Mesendoderm (in vitro differentiated cells): Measurements from ENCODE around the gene PABPC1L.

Experiments used
- DNase-seq: peaks from one replicate; pipeline ENCODE4 v3.0.0; 2013
- H2AK5ac ChIP-seq: 2 replicates; pipeline ENCODE4 v1.6.1; 2013; ENCODE audit warnings: low read length, inconsistent platforms
- H2BK120ac ChIP-seq: 2 replicates; pipeline ENCODE4 v1.6.1; 2013; ENCODE audit warnings: low read depth, mild to moderate bottlenecking, low read length, moderate library complexity, mixed read lengths
- H2BK15ac ChIP-seq: replicated peaks from 2 replicates; pipeline ENCODE4 v1.6.1; 2013; ENCODE audit warnings: low read depth, mild to moderate bottlenecking, moderate library complexity
- H2BK5ac ChIP-seq: 2 replicates; pipeline ENCODE4 v1.6.1; 2013; ENCODE audit warnings: low read length, inconsistent platforms
- H3K18ac ChIP-seq: 2 replicates; pipeline ENCODE4 v1.6.1; 2013; ENCODE audit warnings: mild to moderate bottlenecking, low read length, mixed read lengths
- H3K23ac ChIP-seq: one replicate; pipeline ENCODE4 v1.6.1; 2013; ENCODE audit warnings: low read length
- H3K27ac ChIP-seq: 2 replicates; pipeline ENCODE4 v1.5.1; 2013; ENCODE audit warnings: low read depth, mild to moderate bottlenecking, inconsistent platforms, low read length, moderate library complexity
- H3K27me3 ChIP-seq: 2 replicates; pipeline ENCODE4 v1.6.1; 2013; ENCODE audit warnings: low read length, control low read depth, mild to moderate bottlenecking, inconsistent platforms; ENCODE audit not compliant: insufficient read depth, poor library complexity
- H3K36me3 ChIP-seq: 2 replicates; pipeline ENCODE4 v1.6.1; 2013; ENCODE audit warnings: low read length, inconsistent platforms; ENCODE audit not compliant: control insufficient read depth, insufficient read depth
- H3K4ac ChIP-seq: one replicate; pipeline ENCODE4 v1.6.1; 2013; ENCODE audit warnings: low read depth, mild to moderate bottlenecking, low read length, moderate library complexity
- H3K4me1 ChIP-seq: 2 replicates; pipeline ENCODE4 v1.6.1; 2013; ENCODE audit warnings: low read depth, low read length, inconsistent platforms; ENCODE audit not compliant: control insufficient read depth
- H3K4me2 ChIP-seq: 2 replicates; pipeline ENCODE4 v1.6.1; 2013; ENCODE audit warnings: low read length
- H3K4me3 ChIP-seq: 2 replicates; pipeline ENCODE4 v1.5.1; 2013; ENCODE audit warnings: mild to moderate bottlenecking, low read length
- H3K56ac ChIP-seq: one replicate; pipeline ENCODE4 v1.6.1; 2013; ENCODE audit warnings: low read length
- H3K79me1 ChIP-seq: 2 replicates; pipeline ENCODE4 v1.6.1; 2013; ENCODE audit warnings: low read length, inconsistent platforms
- H3K79me2 ChIP-seq: 2 replicates; pipeline ENCODE4 v1.6.1; 2013; ENCODE audit warnings: mild to moderate bottlenecking, low read length; ENCODE audit not compliant: control insufficient read depth, insufficient read depth
- H3K9ac ChIP-seq: 2 replicates; pipeline ENCODE4 v1.6.1; 2013; ENCODE audit warnings: low read length, inconsistent platforms
- H4K5ac ChIP-seq: one replicate; pipeline ENCODE4 v1.6.1; 2013; ENCODE audit warnings: low read length
- H4K8ac ChIP-seq: one replicate; pipeline ENCODE4 v1.6.1; 2013; ENCODE audit warnings: low read depth, mild to moderate bottlenecking, control low read depth, low read length, moderate library complexity
- WGBS: extraction: QIAGEN DNeasy Blood & Tissue Kit; methylation state at CpG from one replicate; pipeline ENCODE4 v1.1.7; 2013; ENCODE audit warnings: low lambda C conversion rate, missing lambda C conversion rate; ENCODE audit not compliant: insufficient coverage; ENCODE audit errors: extremely low coverage; 5-methylcytosine and 5-hydroxymethylcytosine counted together

PABPC1L gene

GRCh38 chr20:44904377-44904776, 5.5 kb upstream of the PABPC1L start:
- H3K4me3 ChIP-seq = no peak overlapping the region
- no peak for DNase-seq
- H2AK5ac ChIP-seq = no peak overlapping the region
- peaks cover 21% of the 10 kb centered on the region for H3K79me2 ChIP-seq
- no peak overlapping the region for H4K5ac ChIP-seq
- no CpG with 5 or more reads among the region's 5 CpGs for WGBS
- peaks cover 2% of the 10 kb centered on the region for H3K4me1 ChIP-seq
- H3K18ac ChIP-seq = no peak overlapping the region
- H3K9ac ChIP-seq = no peak overlapping the region
- H3K4ac ChIP-seq = no peak overlapping the region
- H4K8ac ChIP-seq = no peak overlapping the region
- no peak overlapping the region for H2BK15ac ChIP-seq
- peaks cover 7% of the 10 kb centered on the region for H3K36me3 ChIP-seq
- H3K27me3 ChIP-seq = peaks cover 2% of the 10 kb centered on the region
- H3K27ac ChIP-seq = no peak overlapping the region
- H2BK5ac ChIP-seq = no peak overlapping the region
- H2BK120ac ChIP-seq = no peak overlapping the region
- no peak overlapping the region for H3K23ac ChIP-seq
- peaks cover 16% of the 10 kb centered on the region for H3K79me1 ChIP-seq
- no peak overlapping the region for H3K56ac ChIP-seq
- H3K4me2 ChIP-seq = no peak overlapping the region

- peaks cover 2% of the 10 kb centered on the region for H3K79me2 ChIP-seq
- H3K27ac ChIP-seq = no peak overlapping the region
- H4K5ac ChIP-seq = no peak overlapping the region
- no peak overlapping the region for H2BK120ac ChIP-seq
- peaks cover 8% of the 10 kb centered on the region for H3K36me3 ChIP-seq
- no peak overlapping the region for H3K4me3 ChIP-seq
- peaks cover 7% of the 10 kb centered on the region for H3K79me1 ChIP-seq
- H3K18ac ChIP-seq = no peak overlapping the region
- peaks cover 6% of the 10 kb centered on the region for H3K4me1 ChIP-seq
- peak overlapping the region; percentile 56 for H3K9ac ChIP-seq
- H3K27me3 ChIP-seq = peaks cover 2% of the 10 kb centered on the region
- no peak overlapping the region for H3K4ac ChIP-seq
- H2AK5ac ChIP-seq = no peak overlapping the region
- DNase-seq = peak; percentile 30
- H4K8ac ChIP-seq = no peak overlapping the region
- no peak overlapping the region for H3K23ac ChIP-seq
- no peak overlapping the region for H2BK5ac ChIP-seq
- H3K56ac ChIP-seq = peak overlapping the region; percentile 69
- H3K4me2 ChIP-seq = peak overlapping the region; percentile 32
- H2BK15ac ChIP-seq = no peak overlapping the region
- no CpG with 5 or more reads among the region's 14 CpGs for WGBS
Measured at GRCh38 chr20:44908987-44909871, 631 bp upstream of the PABPC1L start.

- Histone ChIP-seq H3K36me3 (peaks cover 8% of the 10 kb centered on the region), H3K18ac (peak overlapping the region; percentile 96), H3K4me1 (peaks cover 6% of the 10 kb centered on the region), H4K5ac (no peak overlapping the region), H3K4me2 (peak overlapping the region; percentile 95), H2BK5ac (no peak overlapping the region), H3K4ac (peak overlapping the region; percentile 58), H3K79me1 (peaks cover 7% of the 10 kb centered on the region), H3K9ac (peak overlapping the region; percentile 90), H2BK120ac (no peak overlapping the region), H2AK5ac (no peak overlapping the region), H2BK15ac (no peak overlapping the region), H4K8ac (peak overlapping the region; percentile 57), H3K27me3 (no peaks in the 10 kb centered on the region), H3K56ac (peak overlapping the region; percentile 94), H3K23ac (no peak overlapping the region), H3K27ac (peak overlapping the region; percentile 17), H3K4me3 (peak overlapping the region; percentile 82), H3K79me2 (peaks cover 2% of the 10 kb centered on the region)
- DNase-seq = peak; percentile 51
- no CpG with 5 or more reads among the region's 17 CpGs for WGBS
Measured at GRCh38 chr20:44910690-44911262, 916 bp downstream of the PABPC1L start.

GRCh38 chr20:44911264-44911921, 1.5 kb downstream of the PABPC1L start:
- no peak overlapping the region for H3K4me3 ChIP-seq
- no CpG with 5 or more reads among the region's 21 CpGs for WGBS
- peak overlapping the region; percentile 8 for H3K18ac ChIP-seq
- H3K56ac ChIP-seq = peak overlapping the region; percentile 73
- peaks cover 6% of the 10 kb centered on the region for H3K4me1 ChIP-seq
- no peaks in the 10 kb centered on the region for H3K27me3 ChIP-seq
- peak overlapping the region; percentile 53 for H3K9ac ChIP-seq
- no peak overlapping the region for H2AK5ac ChIP-seq
- H3K4me2 ChIP-seq = peak overlapping the region; percentile 28
- no peak overlapping the region for H4K5ac ChIP-seq
- H3K36me3 ChIP-seq = peaks cover 8% of the 10 kb centered on the region
- DNase-seq = peak; percentile 94
- H3K79me2 ChIP-seq = peaks cover 2% of the 10 kb centered on the region
- no peak overlapping the region for H2BK5ac ChIP-seq
- no peak overlapping the region for H4K8ac ChIP-seq
- no peak overlapping the region for H2BK15ac ChIP-seq
- peaks cover 7% of the 10 kb centered on the region for H3K79me1 ChIP-seq
- no peak overlapping the region for H3K27ac ChIP-seq
- peak overlapping the region; percentile 37 for H3K4ac ChIP-seq
- H2BK120ac ChIP-seq = no peak overlapping the region
- H3K23ac ChIP-seq = no peak overlapping the region

- H3K36me3 ChIP-seq = peaks cover 10% of the 10 kb centered on the region
- H4K8ac ChIP-seq = no peak overlapping the region
- no peak overlapping the region for H3K4ac ChIP-seq
- no peak overlapping the region for H3K56ac ChIP-seq
- no peak overlapping the region for H4K5ac ChIP-seq
- no peak overlapping the region for H3K4me3 ChIP-seq
- no peak overlapping the region for H2BK5ac ChIP-seq
- H3K79me1 ChIP-seq = peaks cover 7% of the 10 kb centered on the region
- no peak overlapping the region for H2AK5ac ChIP-seq
- no peak overlapping the region for H3K23ac ChIP-seq
- peaks cover 2% of the 10 kb centered on the region for H3K79me2 ChIP-seq
- H3K4me1 ChIP-seq = peaks cover 6% of the 10 kb centered on the region
- no peak overlapping the region for H3K4me2 ChIP-seq
- peak; percentile 55 for DNase-seq
- no peak overlapping the region for H3K18ac ChIP-seq
- H2BK15ac ChIP-seq = no peak overlapping the region
- H3K9ac ChIP-seq = no peak overlapping the region
- no peak overlapping the region for H2BK120ac ChIP-seq
- H3K27ac ChIP-seq = no peak overlapping the region
- no peaks in the 10 kb centered on the region for H3K27me3 ChIP-seq
- WGBS = no CpG with 5 or more reads among the region's 2 CpGs
Measured at GRCh38 chr20:44912189-44912588, 2.3 kb downstream of the PABPC1L start.
